Skeletal muscle satellite cell (primary cell): ENCODE measurements around the gene NEK5.

ENCODE experiments used
- H3K27me3 ChIP-seq: 2 replicates; pipeline ENCODE4 v1.7.0; 2013; ENCODE audit warnings: low read length; ENCODE audit not compliant: control insufficient read depth, insufficient read depth
- H3K36me3 ChIP-seq: 2 replicates; pipeline ENCODE4 v1.7.0; 2013; ENCODE audit warnings: mild to moderate bottlenecking, control low read depth, low read length; ENCODE audit not compliant: insufficient read depth
- H3K4me1 ChIP-seq: 2 replicates; pipeline ENCODE4 v1.7.0; 2013; ENCODE audit warnings: low read length; ENCODE audit not compliant: control insufficient read depth, insufficient read depth
- H3K4me2 ChIP-seq: 2 replicates; pipeline ENCODE4 v1.7.0; 2013; ENCODE audit warnings: mild to moderate bottlenecking, low read length
- H3K4me3 ChIP-seq: 2 replicates; pipeline ENCODE4 v1.7.0; 2013; ENCODE audit warnings: low read length
- H3K9ac ChIP-seq: 2 replicates; pipeline ENCODE4 v1.7.0; 2013; ENCODE audit warnings: mild to moderate bottlenecking, low read depth, low read length, moderate library complexity
- H3K9me3 ChIP-seq: replicated peaks from 2 replicates; pipeline ENCODE4 v1.7.0; 2013; ENCODE audit warnings: mild to moderate bottlenecking, control low read depth, low read length

NEK5 gene

DNA sequence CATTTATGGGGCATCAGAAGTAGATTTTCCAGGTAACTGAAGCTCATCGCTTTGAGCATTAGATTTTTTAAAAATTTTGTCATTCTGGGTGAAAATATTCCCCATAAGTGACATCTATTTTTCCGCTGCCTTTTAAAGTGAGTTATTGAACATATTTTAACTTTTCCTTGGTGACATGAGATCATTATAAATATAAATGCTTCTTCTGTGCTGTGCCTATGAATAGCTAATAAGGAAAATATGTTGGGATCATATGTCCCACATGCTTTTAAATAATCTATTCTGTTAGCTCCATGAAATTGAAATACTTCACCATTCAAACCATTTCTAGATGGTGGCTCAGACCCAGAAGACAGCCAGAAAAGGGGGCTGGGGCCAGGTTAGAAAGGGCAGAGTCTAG, 131.7 kb downstream of the NEK5 start:
- peaks cover 59% of the 10 kb centered on the region for H3K27me3 ChIP-seq
- no peaks in the 10 kb centered on the region for H3K9me3 ChIP-seq
- H3K4me3 ChIP-seq: no peak overlapping the region
- H3K4me2 ChIP-seq: no peak overlapping the region
- H3K4me1 ChIP-seq: no peaks in the 10 kb centered on the region
- no peak overlapping the region for H3K9ac ChIP-seq
- no peaks in the 10 kb centered on the region for H3K36me3 ChIP-seq

DNA sequence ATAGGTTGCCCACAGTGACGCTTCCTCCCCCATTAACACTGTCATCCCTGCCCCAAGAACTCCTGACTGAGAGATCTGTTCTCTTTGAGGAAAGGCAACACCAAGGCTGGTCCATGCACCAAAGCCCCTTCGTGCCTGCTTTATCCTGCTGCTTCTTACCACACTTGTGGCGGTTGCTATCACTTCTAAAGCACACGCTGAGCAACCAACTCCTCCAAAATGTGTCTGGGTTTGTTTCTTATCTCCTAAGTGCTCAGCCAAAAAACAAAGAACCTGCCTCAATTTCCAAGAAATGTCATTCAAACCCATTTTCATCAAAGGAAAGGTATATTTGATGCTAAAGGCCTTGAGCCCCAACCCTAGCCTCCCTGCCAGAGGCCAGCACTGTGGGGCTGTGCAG, 132.2 kb downstream of the NEK5 start:
- H3K9ac ChIP-seq: no peak overlapping the region
- peaks cover 61% of the 10 kb centered on the region for H3K27me3 ChIP-seq
- H3K36me3 ChIP-seq: no peaks in the 10 kb centered on the region
- no peak overlapping the region for H3K4me3 ChIP-seq
- no peak overlapping the region for H3K4me2 ChIP-seq
- H3K4me1 ChIP-seq: no peaks in the 10 kb centered on the region
- H3K9me3 ChIP-seq: no peaks in the 10 kb centered on the region

DNA sequence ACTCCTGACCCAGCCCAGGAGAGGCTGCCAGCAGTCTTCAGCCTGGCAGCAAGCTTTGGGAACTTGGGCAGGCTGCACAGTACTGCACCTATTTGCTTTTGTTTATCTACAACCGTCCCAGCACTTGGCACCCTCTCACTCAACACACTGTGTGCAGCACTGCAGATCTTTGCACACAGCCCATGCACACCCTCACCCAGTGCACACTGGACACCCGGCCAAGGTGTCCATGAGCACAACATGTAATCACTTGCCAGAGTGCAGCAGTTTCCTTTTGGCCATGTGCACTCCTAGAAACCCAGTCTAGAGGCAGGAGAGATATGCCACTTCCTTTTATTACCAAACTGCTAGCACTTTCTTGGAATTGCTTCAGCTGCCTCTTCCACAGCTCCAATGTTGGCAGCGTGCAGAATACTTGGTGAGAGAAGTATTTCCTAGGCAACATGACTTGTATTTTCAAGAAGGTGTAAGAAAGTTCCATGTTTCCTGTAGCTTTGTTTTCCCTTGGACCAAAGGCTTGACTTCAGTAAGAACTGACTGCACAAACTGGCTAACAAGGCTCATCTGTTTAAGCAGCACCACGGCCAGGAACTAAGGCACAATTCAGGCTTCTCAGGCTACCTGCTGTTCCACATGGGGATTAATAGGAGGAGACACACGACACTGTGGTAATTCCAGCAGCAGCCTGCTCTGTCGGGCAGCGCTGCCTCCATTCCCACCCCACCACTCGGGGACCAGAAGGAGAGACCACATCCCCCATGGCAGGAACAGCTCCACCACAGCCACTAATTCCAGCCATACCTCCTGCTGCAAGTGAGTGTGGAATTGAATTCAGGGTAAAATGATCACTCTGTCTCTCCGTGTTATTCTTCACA, 133.0 kb downstream of the NEK5 start:
- no peaks in the 10 kb centered on the region for H3K36me3 ChIP-seq
- no peaks in the 10 kb centered on the region for H3K9me3 ChIP-seq
- H3K4me3 ChIP-seq: no peak overlapping the region
- peaks cover 63% of the 10 kb centered on the region for H3K27me3 ChIP-seq
- H3K4me2 ChIP-seq: no peak overlapping the region
- no peaks in the 10 kb centered on the region for H3K4me1 ChIP-seq
- no peak overlapping the region for H3K9ac ChIP-seq

DNA sequence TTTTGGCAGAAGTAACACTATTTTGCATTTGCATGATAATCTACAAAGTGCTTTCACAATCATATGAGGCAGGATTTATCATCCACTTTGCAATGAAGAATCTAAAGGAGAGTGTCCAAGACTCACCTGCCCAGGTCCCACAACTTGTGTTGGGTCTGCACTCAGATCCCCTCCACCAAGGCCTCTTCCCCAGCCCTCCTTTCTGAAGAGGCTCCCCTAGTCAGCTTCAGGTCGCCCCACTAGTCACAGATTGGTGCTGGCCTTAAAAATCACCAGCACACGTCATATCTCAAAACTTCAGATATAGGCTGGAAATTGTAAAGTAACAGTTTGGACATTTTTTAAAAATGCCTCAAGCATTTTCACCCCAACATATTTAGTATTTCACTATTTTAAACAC, 135.2 kb downstream of the NEK5 start:
- Histone ChIP-seq H3K36me3 (no peaks in the 10 kb centered on the region), H3K27me3 (peaks cover 44% of the 10 kb centered on the region), H3K4me1 (no peaks in the 10 kb centered on the region), H3K9ac (no peak overlapping the region), H3K4me3 (no peak overlapping the region), H3K4me2 (no peak overlapping the region), H3K9me3 (no peaks in the 10 kb centered on the region)

DNA sequence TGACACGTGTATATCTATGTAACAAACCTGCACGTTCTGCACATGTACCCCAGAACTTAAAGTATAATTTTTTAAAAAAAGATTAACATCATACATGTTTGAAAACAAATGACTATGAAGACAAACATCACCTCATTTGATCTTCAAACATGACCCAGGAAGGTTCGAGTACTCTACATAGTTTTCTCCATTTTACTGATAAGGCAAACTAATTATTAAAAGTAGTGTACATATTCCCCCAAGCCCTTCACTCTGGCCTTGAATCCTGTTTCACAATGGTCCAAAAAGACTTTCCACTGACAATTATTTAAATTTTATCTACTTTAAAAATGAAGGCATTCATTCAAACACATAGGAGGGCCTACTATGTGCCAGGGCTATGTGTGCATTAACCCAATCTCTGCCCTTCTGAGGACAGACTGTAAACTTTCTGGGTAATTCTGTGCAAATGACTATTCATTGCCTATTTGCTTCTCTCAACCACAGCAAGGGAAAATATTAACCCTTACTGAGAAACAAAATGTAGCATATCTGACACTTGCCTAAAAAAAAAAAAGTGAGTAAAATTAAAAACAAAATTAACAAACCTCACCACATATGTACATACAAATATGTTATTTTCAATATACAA, 139.8 kb downstream of the NEK5 start:
- Histone ChIP-seq H3K9ac (no peak overlapping the region), H3K36me3 (no peaks in the 10 kb centered on the region), H3K4me3 (no peak overlapping the region), H3K4me1 (no peaks in the 10 kb centered on the region), H3K9me3 (no peaks in the 10 kb centered on the region), H3K27me3 (peaks cover 4% of the 10 kb centered on the region), H3K4me2 (no peak overlapping the region)
